ENCODE data around the gene PLA2G6.
"Not testable (repeated sequence)": the region's sequence is repeated elsewhere in the genome, so short reads cannot be mapped to it uniquely, and the experiment has no call there.

PLA2G6 gene

GRCh38 chr22:38169116-38169515 lies 12.5 kb downstream of the PLA2G6 start:
- DNase-seq (ENCODE audit: low spot score), result no peak

DNA sequence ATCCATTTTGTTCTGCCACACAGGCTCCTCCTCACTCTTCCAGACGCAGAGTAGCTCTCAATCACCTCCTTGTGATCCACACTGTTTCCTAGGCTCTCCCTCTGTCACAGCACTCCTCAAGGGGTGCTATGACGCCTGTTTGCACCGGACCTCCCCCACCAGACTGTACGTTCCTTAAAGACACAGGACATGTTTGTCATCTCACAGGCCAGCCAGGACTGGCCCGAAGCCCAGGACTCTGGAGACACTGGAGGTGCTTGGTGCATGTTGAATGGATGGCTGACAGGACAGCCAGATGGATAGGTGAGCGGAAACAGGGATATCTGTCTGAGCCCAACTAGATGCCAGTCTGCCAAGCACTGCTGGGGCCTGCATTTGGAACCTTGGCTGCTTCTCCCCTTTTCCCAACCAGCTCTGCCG lies 13.6 kb downstream of the PLA2G6 start:
- DNase-seq (ENCODE audit: low spot score), result no peak

- DNase-seq (ENCODE audit: low spot score), result no peak
Observed at GRCh38 chr22:38165922-38166593, 15.6 kb downstream of the PLA2G6 start.

DNA sequence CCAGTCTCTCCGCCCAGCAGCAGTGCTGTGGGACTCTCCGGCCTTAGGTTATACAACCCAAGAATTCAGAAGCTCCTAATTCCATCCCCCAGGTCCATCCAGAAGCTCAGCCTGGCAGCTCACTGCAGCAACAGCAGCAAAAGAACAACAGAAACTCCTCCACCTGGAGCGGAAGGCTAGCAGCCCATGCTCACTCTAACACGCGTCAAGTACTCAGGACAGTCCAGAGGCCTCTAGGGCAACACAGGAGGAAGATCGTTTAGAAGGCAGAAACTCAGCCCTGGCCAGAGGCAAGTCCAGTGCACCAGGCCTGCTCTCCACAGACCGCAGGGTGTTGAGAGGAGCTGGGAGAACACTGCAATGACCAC lies 17.1 kb downstream of the PLA2G6 start:
- DNase-seq (ENCODE audit: low spot score), result no peak

DNA sequence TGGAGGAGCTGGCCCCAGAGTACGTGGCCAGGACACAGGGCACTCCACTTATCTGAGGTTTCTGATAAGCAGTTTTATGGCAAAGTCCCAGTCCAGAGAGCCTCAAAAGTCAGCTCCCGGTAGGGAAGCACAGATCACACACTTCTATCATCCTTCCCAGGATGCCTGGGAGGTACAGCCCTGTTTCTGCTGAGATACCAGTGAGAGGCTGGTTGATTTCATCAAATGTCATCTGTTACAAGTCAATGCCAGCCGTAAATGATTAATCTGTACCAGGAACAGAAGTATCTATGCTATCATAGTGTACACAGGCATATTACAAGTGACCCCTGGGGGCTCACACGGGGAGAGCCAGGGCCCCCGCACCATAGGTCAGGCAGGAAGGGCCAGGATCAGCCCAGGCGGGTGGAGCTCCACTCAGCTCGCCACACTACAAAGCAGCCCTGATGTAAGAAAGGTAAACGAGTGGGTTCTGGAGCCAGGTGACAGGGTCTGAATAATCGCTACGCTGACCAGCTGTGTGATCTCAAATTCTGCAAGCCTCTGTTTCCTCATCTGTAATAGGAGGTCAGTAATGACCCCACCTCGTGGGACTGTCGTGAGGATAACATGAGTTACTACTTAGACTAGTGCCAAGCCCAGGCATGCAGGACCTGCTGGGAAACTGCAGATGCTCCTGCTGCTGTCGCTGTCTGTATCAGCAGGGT lies 17.6 kb downstream of the PLA2G6 start:
- DNase-seq (ENCODE audit: low spot score), result no peak

- no peak for DNase-seq (ENCODE audit: low spot score)
Observed at GRCh38 chr22:38162881-38163843, 18.5 kb downstream of the PLA2G6 start.

DNA sequence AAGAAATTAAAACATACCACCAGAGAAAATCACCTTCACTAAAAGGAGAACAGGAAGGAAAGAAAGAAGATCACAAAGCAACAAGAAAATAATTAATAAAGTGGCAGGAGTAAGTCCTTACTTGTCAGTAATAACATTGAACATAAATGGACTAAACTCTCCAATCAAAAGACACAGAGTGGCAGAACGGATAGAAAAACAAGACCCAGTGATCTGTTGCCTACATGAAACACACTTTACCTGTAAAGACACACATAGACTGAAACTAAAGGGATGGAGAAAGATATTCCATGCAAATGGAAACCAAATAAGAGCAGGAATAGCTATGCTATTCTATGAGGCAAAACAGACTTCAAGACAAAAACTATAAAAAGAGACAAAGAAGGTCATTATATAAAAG lies 25.9 kb downstream of the PLA2G6 start:
- no peak for DNase-seq (ENCODE audit: low spot score)

DNA sequence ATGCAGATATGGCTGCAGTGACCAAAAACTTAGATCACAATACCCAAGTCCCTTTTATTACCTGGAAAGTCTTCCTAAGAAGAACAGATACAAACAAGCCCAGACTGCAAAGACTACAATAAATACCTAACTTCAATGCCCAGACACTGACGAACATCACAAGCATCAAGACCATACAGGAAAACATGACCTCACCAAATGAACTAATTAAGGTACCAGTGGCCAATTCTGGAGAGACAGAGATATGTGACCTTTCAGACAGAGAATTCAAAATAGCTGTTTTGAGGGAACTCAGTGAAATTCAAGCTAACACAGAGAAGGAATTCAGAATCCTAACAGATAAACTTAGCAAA lies 27.1 kb downstream of the PLA2G6 start:
- not testable (repeated sequence) for DNase-seq (ENCODE audit: low spot score)

DNA sequence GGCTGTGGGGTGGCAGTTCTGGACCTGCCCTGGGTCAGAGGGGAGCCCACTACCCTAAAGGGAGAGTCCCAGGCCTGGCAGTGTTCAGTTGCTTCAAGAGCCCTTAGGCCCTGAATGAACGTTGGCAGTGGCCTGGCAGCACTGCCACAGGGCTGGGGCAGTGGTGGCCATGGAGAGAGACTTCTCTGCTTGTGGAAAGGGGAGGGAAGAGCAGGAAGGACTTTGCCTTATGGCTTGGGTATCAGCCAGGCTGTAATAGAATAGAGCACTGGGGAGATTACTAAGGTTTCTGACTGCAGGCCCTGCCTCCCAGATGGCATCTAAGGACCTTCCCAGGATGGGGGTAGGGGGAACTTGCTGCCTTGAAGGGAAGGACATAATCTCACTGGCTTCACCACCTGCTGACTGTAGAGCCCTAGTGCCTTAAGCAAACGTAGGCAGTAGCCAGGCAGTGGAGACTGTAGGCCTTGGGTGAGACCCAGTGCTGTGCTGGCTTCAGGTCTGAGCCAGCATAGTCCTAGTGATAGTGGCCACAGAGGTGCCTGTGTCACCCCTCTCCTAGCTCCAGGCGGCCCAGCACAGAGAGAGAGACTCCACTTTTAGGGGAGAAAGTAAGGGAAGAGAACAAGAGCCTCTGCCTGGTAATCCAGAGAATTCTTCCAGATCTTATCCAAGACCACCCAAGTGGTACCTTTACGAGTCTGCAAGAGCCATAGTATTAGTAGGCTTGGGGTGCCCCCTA lies 27.6 kb downstream of the PLA2G6 start:
- no peak for DNase-seq (ENCODE audit: low spot score)

- no peak for DNase-seq (ENCODE audit: low spot score)
Observed at GRCh38 chr22:38151126-38151500, 30.5 kb downstream of the PLA2G6 start.

GRCh38 chr22:38148245-38148644 lies 33.4 kb downstream of the PLA2G6 start:
- DNase-seq (ENCODE audit: low spot score), result no peak

DNA sequence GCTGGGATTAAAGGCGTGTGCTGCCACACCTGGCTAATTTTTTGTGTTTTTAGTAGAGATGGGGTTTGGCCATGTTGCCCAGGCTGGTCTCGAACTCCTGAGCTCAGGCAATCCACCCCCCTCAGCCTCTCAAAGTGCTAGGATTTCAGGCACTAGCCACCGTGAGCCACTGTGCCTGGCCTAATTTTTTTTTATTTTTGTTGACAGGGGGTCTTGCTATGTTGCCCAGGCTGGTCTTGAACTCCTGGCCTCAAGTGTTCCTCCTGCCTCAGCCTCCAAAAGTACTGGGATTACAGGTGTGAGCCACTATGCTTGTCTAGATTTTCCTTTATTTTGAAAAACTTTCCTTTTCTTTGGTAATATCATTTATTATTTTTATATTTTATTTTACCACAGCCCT lies 35.5 kb downstream of the PLA2G6 start:
- not testable (repeated sequence) for DNase-seq (ENCODE audit: low spot score)

- DNase-seq (ENCODE audit: low spot score), result no peak
Observed at GRCh38 chr22:38144025-38144405, 37.6 kb downstream of the PLA2G6 start.

GRCh38 chr22:38142606-38143005 lies 39.0 kb downstream of the PLA2G6 start:
- DNase-seq (ENCODE audit: low spot score), result no peak

- no peak for DNase-seq (ENCODE audit: low spot score)
Observed at GRCh38 chr22:38141217-38141973, 40.2 kb downstream of the PLA2G6 start.

DNA sequence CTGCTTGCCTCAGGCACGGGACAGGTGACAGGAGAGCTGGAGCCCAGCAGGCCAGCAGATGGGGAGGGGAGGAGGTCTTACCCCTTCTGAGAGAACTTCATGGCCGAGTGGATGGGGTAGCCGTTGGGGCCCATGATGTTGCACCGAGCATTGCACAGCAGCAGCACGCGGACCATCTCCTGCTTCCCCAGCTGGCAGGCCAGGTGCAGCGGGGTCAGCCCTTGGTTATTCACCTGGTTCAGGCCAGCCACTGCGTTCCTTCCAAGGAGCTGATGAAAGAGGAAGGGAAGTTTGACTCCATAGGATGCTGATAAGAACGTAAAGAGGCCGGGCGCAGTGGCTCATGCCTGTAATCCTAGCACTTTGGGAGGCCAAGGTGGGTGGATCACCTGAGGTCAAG lies 41.7 kb downstream of the PLA2G6 start:
- no peak for DNase-seq (ENCODE audit: low spot score)

GRCh38 chr22:38138961-38139360 lies 42.7 kb downstream of the PLA2G6 start:
- DNase-seq (ENCODE audit: low spot score), result no peak

DNA sequence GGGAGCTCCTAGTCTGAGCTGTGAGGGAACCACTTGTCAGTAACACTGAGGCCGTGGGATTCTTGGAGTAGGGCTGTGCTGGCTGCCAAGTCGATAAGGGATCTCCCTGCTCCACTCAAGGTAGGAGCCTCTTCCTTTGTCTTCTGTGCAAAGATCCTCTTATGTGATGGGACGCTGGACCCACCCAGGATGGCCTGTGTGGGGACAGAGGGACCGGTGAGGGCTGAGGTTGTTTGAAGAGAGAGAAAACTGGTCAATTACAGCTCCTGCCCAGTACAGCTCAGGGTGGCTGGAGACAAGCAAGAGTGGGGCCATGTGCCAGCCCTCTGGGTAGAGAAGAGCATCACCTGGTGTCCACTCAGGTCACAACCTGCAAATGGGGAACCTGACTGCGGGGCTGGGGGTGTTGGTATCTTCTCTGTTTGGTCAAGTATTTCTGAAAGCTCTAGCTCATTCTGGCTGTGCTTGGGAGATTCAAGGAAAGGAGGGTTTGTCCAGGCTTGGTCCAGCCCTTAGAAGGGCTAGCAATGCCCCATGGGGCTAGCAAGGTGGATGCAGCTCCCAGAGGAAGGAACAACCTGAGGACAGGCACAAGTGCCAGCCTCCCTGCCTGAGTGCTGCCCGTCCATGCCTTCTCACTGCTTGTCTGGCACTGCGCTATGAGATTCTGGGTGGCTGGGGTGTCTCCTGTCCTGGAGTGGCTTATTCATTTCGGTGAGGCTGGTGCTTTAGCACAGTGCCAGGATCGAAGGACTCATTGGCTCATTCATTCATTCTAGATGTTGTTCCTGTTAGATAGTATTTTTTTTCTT lies 43.5 kb downstream of the PLA2G6 start:
- DNase-seq (ENCODE audit: low spot score), result no peak

GRCh38 chr22:38136607-38137006 lies 45.0 kb downstream of the PLA2G6 start:
- no peak for DNase-seq (ENCODE audit: low spot score)

DNA sequence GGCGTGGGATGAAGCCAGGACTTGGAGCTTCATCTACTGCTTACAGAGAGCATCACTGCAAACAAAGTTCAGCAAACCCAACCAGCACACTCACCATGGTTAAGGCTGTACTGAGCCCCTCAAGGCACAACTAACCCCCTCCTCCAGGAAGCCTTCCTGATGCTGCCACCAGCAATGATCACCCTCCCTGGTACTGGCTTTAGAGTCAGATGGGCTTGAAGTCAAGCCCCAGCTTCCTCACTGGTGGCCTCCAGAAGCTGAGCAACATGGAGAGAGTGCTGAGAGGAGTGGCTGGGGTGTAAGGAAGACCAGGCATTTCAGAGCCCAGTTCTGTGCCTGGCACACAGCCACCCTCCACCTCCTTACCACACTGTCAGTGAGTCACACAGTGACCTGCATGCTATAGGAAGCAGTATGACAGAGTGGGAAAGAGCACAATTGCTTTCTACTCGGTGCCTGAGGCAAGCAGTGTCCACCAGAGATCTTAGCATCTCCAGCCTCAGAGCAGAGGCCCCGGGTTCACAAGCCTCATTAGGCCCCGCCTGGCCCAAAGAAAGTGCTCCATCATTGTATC lies 46.4 kb downstream of the PLA2G6 start:
- DNase-seq (ENCODE audit: low spot score), result no peak
